Measurements from ENCODE around the gene DPY19L1.
"Not testable (repeated sequence)": the region's sequence is repeated elsewhere in the genome, so short reads cannot be mapped to it uniquely, and the experiment has no call there.

DPY19L1 gene

GRCh38 chr7:34916267-34916666 is 121.0 kb downstream of the DPY19L1 start:
- no peak overlapping the region for H3K27ac ChIP-seq
- no peak for DNase-seq (ENCODE audit: low spot score)
- no peak overlapping the region for H3K4me3 ChIP-seq
- no peak for TF ChIP-seq CTCF (IDR thresholded peaks at IDR 0.05)

- H3K4me3 ChIP-seq = no peak overlapping the region
- DNase-seq (ENCODE audit: low spot score) = no peak
- TF ChIP-seq CTCF (IDR thresholded peaks at IDR 0.05) = no peak
- no peak overlapping the region for H3K27ac ChIP-seq
Observed at GRCh38 chr7:34912236-34912635, 125.0 kb downstream of the DPY19L1 start.

- not testable (repeated sequence) for DNase-seq (ENCODE audit: low spot score); H3K27ac ChIP-seq; H3K4me3 ChIP-seq
Observed at GRCh38 chr7:34906266-34906850, 130.9 kb downstream of the DPY19L1 start.

- H3K27ac ChIP-seq = no peak overlapping the region
- no peak overlapping the region for H3K4me3 ChIP-seq
- no peak for DNase-seq (ENCODE audit: low spot score)
- no peak for TF ChIP-seq CTCF (IDR thresholded peaks at IDR 0.05)
Observed at GRCh38 chr7:34904987-34905386, 132.3 kb downstream of the DPY19L1 start.

GRCh38 chr7:34903921-34904320 is 133.4 kb downstream of the DPY19L1 start:
- DNase-seq (ENCODE audit: low spot score); H3K27ac ChIP-seq; H3K4me3 ChIP-seq: not testable (repeated sequence)

GRCh38 chr7:34902182-34902581 is 135.1 kb downstream of the DPY19L1 start:
- no peak for DNase-seq (ENCODE audit: low spot score)
- Histone ChIP-seq H3K27ac (no peak overlapping the region), H3K4me3 (no peak overlapping the region)
- no peak for TF ChIP-seq CTCF (IDR thresholded peaks at IDR 0.05)

- H3K4me3 ChIP-seq = no peak overlapping the region
- no peak for DNase-seq (ENCODE audit: low spot score)
- TF ChIP-seq CTCF (IDR thresholded peaks at IDR 0.05) = no peak
- H3K27ac ChIP-seq = no peak overlapping the region
Observed at GRCh38 chr7:34900891-34901513, 136.3 kb downstream of the DPY19L1 start.

- Histone ChIP-seq H3K4me3 (no peak overlapping the region), H3K27ac (no peak overlapping the region)
- no peak for DNase-seq (ENCODE audit: low spot score)
- TF ChIP-seq CTCF (IDR thresholded peaks at IDR 0.05) = no peak
Observed at GRCh38 chr7:34895202-34895601, 142.1 kb downstream of the DPY19L1 start.

Measured in coronary artery (tissue), 2 donors.